Stimulated activated CD4-positive, alpha-beta T cell treated with anti-CD3 and anti-CD28 coated beads, Interleukin-1b, Interleukin-23, amount 100 ng/mL, for 1 hour (primary cell): ENCODE measurements around the gene KMT2B.

Experiments used
- DNase-seq, 2 donors: peaks; one replicate each; pipeline ENCODE4 v3.0.0-alpha.2; 2020; ENCODE audit warnings: low read depth in 2 of 2

Gene KMT2B

GRCh38 chr19:35740423-35741202 is 22.8 kb downstream of the KMT2B start:
- peak; percentile 80 to 86 for DNase-seq

- DNase-seq, result no peak
Observed at GRCh38 chr19:35741203-35741515, 23.4 kb downstream of the KMT2B start.

GRCh38 chr19:35742121-35742724 is 24.4 kb downstream of the KMT2B start, which contains the start of gene IGFLR1:
IGFLR1 (minus strand) TSS chr19:35742452; CDS start chr19:35741180, 1,272 bp downstream.
- DNase-seq, result peak in 1 of 2 donors; percentile 41

GRCh38 chr19:35743640-35744429 is 26.0 kb downstream of the KMT2B start:
- DNase-seq, result no peak

- DNase-seq, result peak; percentile 79 to 83
Observed at GRCh38 chr19:35744430-35745327, 26.9 kb downstream of the KMT2B start.

- peak; percentile 78 to 96 for DNase-seq
Observed at GRCh38 chr19:35745328-35746086, 27.7 kb downstream of the KMT2B start, which contains the start of the genes PSENEN and U2AF1L4. PSENEN (plus strand) TSS chr19:35745651; CDS start chr19:35745931, 280 bp downstream. U2AF1L4 (minus strand) TSS chr19:35745418; CDS start chr19:35745391, 27 bp downstream.

- no peak for DNase-seq
Observed at GRCh38 chr19:35746087-35746462, 28.3 kb downstream of the KMT2B start.

GRCh38 chr19:35746531-35746930 is 28.7 kb downstream of the KMT2B start:
- DNase-seq, result no peak

GRCh38 chr19:35748106-35749020 is 30.6 kb downstream of the KMT2B start, which contains the start of gene LIN37:
LIN37 (plus strand) TSS chr19:35748576; CDS start chr19:35748725, 149 bp downstream.
- DNase-seq, result peak; percentile 89 to 96

- no peak for DNase-seq
Observed at GRCh38 chr19:35750167-35750566, 32.4 kb downstream of the KMT2B start.

- DNase-seq, result no peak
Observed at GRCh38 chr19:35751839-35752745, 34.3 kb downstream of the KMT2B start.

GRCh38 chr19:35752746-35753350 is 35.0 kb downstream of the KMT2B start:
- no peak for DNase-seq

- DNase-seq, result no peak
Observed at GRCh38 chr19:35753634-35754369, 36.0 kb downstream of the KMT2B start.

GRCh38 chr19:35754370-35755130 is 36.7 kb downstream of the KMT2B start:
- no peak for DNase-seq

GRCh38 chr19:35755131-35755549 is 37.3 kb downstream of the KMT2B start:
- DNase-seq, result no peak
